Stimulated activated CD4-positive, alpha-beta T cell treated with anti-CD3 and anti-CD28 coated beads, TNF-alpha, amount 100 ng/mL, for 1 hour (primary cell): ENCODE measurements around the gene IMPG2.

Experiments
- DNase-seq, 3 donors: peaks; one replicate each; pipeline ENCODE4 v3.0.0-alpha.2; 2020; ENCODE audit warnings: low read depth in 3 of 3, low spot score in 1 of 3

IMPG2 gene

GRCh38 chr3:101189176-101189575, 131.2 kb downstream of the IMPG2 start:
- DNase-seq: no peak

- DNase-seq: no peak
These were observed 135.0 kb downstream of the IMPG2 start for GRCh38 chr3:101185341-101185740.

- DNase-seq: no peak
These were observed 136.3 kb downstream of the IMPG2 start for GRCh38 chr3:101184111-101184510.

- DNase-seq: no peak
These were observed 137.2 kb downstream of the IMPG2 start for GRCh38 chr3:101183151-101183550.

- no peak for DNase-seq
These were observed 137.6 kb downstream of the IMPG2 start for GRCh38 chr3:101182734-101183133.

- DNase-seq: no peak
These were observed 138.6 kb downstream of the IMPG2 start for GRCh38 chr3:101181801-101182200.

- no peak for DNase-seq
These were observed 140.7 kb downstream of the IMPG2 start for GRCh38 chr3:101179637-101180036.

GRCh38 chr3:101177577-101177976, 142.8 kb downstream of the IMPG2 start:
- no peak for DNase-seq
